GM23338 (cell line): ENCODE data around the gene PHACTR1. TPM values are rescaled to one million over a fixed set of nuclear protein-coding genes. Genes with fewer than 3 reads are reported as not detected.

Source experiments
- ATAC-seq: fragments of 200-7000 bp; cut with Tn5 transposase; 3 replicates; pipeline ENCODE4 v1.9.1; 2020
- DNase-seq: peaks from one replicate; pipeline ENCODE4 v3.0.0-alpha.2; 2015; ENCODE audit warnings: low spot score
- H2AFZ ChIP-seq: fragments of 200-600 bp; sonication (generic); 2 replicates; pipeline ENCODE4 v1.8.0; 2016; ENCODE audit warnings: antibody characterized with exemption, mild to moderate bottlenecking, moderate library complexity
- H3F3A ChIP-seq: fragments of 200-600 bp; sonication (generic); replicated peaks from 2 replicates; pipeline ENCODE4 v1.8.0; 2017; ENCODE audit warnings: antibody characterized with exemption, mixed run types, low read depth
- H3K27ac ChIP-seq: fragments of 200-600 bp; sonication (generic); 2 replicates; pipeline ENCODE4 v1.6.1; 2016; ENCODE audit warnings: low read depth
- H3K27me3 ChIP-seq: fragments of 200-600 bp; sonication (generic); 2 replicates; pipeline ENCODE4 v1.8.0; 2016; ENCODE audit warnings: mild to moderate bottlenecking, mixed run types, moderate library complexity; ENCODE audit not compliant: insufficient read depth
- H3K36me3 ChIP-seq: fragments of 200-600 bp; sonication (generic); 2 replicates; pipeline ENCODE4 v1.8.0; 2016; ENCODE audit warnings: mild to moderate bottlenecking; ENCODE audit not compliant: insufficient read depth
- H3K4me1 ChIP-seq: fragments of 200-600 bp; sonication (generic); 2 replicates; pipeline ENCODE4 v1.8.0; 2016; ENCODE audit warnings: mild to moderate bottlenecking, moderate library complexity; ENCODE audit not compliant: insufficient read depth
- H3K4me2 ChIP-seq: fragments of 200-600 bp; sonication (generic); 2 replicates; pipeline ENCODE4 v1.7.1; 2017; ENCODE audit warnings: mixed run types
- H3K4me3 ChIP-seq: fragments of 200-600 bp; sonication (generic); 2 replicates; pipeline ENCODE4 v1.6.1; 2016; ENCODE audit warnings: mixed run types
- H3K79me2 ChIP-seq: fragments of 200-600 bp; sonication (generic); replicated peaks from 2 replicates; pipeline ENCODE4 v1.8.0; 2017; ENCODE audit warnings: mild to moderate bottlenecking; ENCODE audit not compliant: insufficient read depth
- H3K9me2 ChIP-seq: fragments of 200-600 bp; sonication (generic); 2 replicates; pipeline ENCODE4 v1.8.0; 2017; ENCODE audit not compliant: insufficient read depth
- H4K20me1 ChIP-seq: fragments of 200-600 bp; sonication (generic); replicated peaks from 2 replicates; pipeline ENCODE4 v1.8.0; 2017; ENCODE audit warnings: mild to moderate bottlenecking; ENCODE audit not compliant: insufficient read depth
- H3K27ac Mint-ChIP-seq: 2 replicates; pipeline ENCODE4 v1.8.0; 2020; ENCODE audit warnings: inconsistent platforms, mild to moderate bottlenecking, moderate library complexity, mixed read lengths
- H3K27me3 Mint-ChIP-seq: 3 replicates; pipeline ENCODE4 v1.8.0; 2022; ENCODE audit warnings: low read depth, mild to moderate bottlenecking, moderate library complexity, mixed read lengths, inconsistent platforms; ENCODE audit not compliant: insufficient read depth, poor library complexity
- H3K36me3 Mint-ChIP-seq: 3 replicates; pipeline ENCODE4 v1.8.0; 2021; ENCODE audit warnings: low read depth, mild to moderate bottlenecking, inconsistent platforms, moderate library complexity, mixed read lengths
- H3K4me1 Mint-ChIP-seq: 3 replicates; pipeline ENCODE4 v1.8.0; 2020; ENCODE audit warnings: mild to moderate bottlenecking, inconsistent platforms, mixed read lengths
- H3K4me3 Mint-ChIP-seq: 3 replicates; pipeline ENCODE4 v1.8.0; 2021; ENCODE audit warnings: moderate library complexity, mild to moderate bottlenecking, inconsistent platforms, mixed read lengths
- H3K9me3 Mint-ChIP-seq: 3 replicates; pipeline ENCODE4 v1.8.0; 2020; ENCODE audit warnings: moderate library complexity, mild to moderate bottlenecking, inconsistent platforms, mixed read lengths
- EZH2 ChIP-seq: fragments of 200-600 bp; sonication (generic); IDR thresholded peaks from one replicate; pipeline ENCODE4 v1.8.0; 2017; ENCODE audit warnings: antibody characterized with exemption, mild to moderate bottlenecking, low read depth; ENCODE audit not compliant: unreplicated experiment
- EZH2phosphoT487 ChIP-seq: fragments of 200-600 bp; sonication (generic); IDR thresholded peaks from one replicate; pipeline ENCODE4 v1.8.1; 2018; ENCODE audit warnings: antibody characterized with exemption; ENCODE audit not compliant: unreplicated experiment
- JUNB ChIP-seq: IDR thresholded peaks from one replicate; pipeline ENCODE4 v1.6.1; 2016; ENCODE audit warnings: antibody characterized with exemption; ENCODE audit not compliant: unreplicated experiment
- STAT1 ChIP-seq: IDR thresholded peaks from one replicate; pipeline ENCODE4 v1.6.1; 2016; ENCODE audit warnings: antibody characterized with exemption; ENCODE audit not compliant: unreplicated experiment
- ZNF114 ChIP-seq: fragments of 250-450 bp; sonication (Bioruptor Pico); IDR thresholded peaks from 2 replicates; pipeline ENCODE4 v1.5.0; 2020; ENCODE audit warnings: mild to moderate bottlenecking, moderate library complexity
- ZNF462 ChIP-seq: fragments of 250-450 bp; sonication (Bioruptor Pico); IDR thresholded peaks from 2 replicates; pipeline ENCODE4 v1.5.0; 2020; ENCODE audit warnings: mild to moderate bottlenecking, moderate library complexity
- polyA plus RNA-seq: library from polyadenylated mRNA; unstranded; fragments of >200 nt; fragmentation: Nextera tagmentation; extraction: Ambion mirVana; gene quantifications from 2 replicates; pipeline ENCODE4 v1.2.1, GENCODE V29; 2016
- total RNA-seq: library from RNA; depleted of rRNA; stranded (reverse); fragments of >200 nt; shearing (Covaris generic); gene quantifications from 2 replicates; pipeline ENCODE4 v1.2.3, GENCODE V29; 2014
- TF ChIP-seq, protein P1 (sequence below): IDR thresholded peaks from one replicate; pipeline ENCODE4 v1.6.1; 2018; ENCODE audit warnings: antibody characterized with exemption; ENCODE audit not compliant: unreplicated experiment

PHACTR1 gene
- total and polyA plus RNA-seq, 2 experiments from 2014 or later: 5.9 to 19.3 TPM

DNA sequence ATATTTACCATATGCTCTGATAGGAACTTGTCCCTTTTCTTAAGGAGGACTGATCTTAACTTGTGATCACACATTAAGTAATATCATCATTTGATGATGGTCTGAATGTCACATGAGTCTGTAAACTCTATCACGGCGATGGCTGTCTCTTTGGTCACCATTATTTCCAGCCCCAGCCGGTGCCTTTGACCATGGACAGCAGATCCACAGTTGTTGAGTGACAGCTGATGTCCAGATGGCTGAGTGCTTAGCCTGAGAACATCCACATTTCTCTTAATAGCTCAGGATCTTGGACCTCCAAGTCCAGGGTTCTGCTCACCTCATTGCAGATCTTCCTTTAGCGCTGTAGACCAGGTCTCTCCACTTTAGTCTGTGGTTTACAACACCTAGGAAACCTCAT is 440.7 kb downstream of the PHACTR1 start (continued):
- no peak for TF ChIP-seq ZNF462 (CRISPR knock-in tag)
- no peak for TF ChIP-seq EZH2
- TF ChIP-seq, protein P1, sequence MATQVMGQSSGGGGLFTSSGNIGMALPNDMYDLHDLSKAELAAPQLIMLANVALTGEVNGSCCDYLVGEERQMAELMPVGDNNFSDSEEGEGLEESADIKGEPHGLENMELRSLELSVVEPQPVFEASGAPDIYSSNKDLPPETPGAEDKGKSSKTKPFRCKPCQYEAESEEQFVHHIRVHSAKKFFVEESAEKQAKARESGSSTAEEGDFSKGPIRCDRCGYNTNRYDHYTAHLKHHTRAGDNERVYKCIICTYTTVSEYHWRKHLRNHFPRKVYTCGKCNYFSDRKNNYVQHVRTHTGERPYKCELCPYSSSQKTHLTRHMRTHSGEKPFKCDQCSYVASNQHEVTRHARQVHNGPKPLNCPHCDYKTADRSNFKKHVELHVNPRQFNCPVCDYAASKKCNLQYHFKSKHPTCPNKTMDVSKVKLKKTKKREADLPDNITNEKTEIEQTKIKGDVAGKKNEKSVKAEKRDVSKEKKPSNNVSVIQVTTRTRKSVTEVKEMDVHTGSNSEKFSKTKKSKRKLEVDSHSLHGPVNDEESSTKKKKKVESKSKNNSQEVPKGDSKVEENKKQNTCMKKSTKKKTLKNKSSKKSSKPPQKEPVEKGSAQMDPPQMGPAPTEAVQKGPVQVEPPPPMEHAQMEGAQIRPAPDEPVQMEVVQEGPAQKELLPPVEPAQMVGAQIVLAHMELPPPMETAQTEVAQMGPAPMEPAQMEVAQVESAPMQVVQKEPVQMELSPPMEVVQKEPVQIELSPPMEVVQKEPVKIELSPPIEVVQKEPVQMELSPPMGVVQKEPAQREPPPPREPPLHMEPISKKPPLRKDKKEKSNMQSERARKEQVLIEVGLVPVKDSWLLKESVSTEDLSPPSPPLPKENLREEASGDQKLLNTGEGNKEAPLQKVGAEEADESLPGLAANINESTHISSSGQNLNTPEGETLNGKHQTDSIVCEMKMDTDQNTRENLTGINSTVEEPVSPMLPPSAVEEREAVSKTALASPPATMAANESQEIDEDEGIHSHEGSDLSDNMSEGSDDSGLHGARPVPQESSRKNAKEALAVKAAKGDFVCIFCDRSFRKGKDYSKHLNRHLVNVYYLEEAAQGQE: no peak
- TF ChIP-seq STAT1: no peak
- TF ChIP-seq EZH2phosphoT487: no peak
- no peak for TF ChIP-seq ZNF114 (CRISPR knock-in tag)

DNA sequence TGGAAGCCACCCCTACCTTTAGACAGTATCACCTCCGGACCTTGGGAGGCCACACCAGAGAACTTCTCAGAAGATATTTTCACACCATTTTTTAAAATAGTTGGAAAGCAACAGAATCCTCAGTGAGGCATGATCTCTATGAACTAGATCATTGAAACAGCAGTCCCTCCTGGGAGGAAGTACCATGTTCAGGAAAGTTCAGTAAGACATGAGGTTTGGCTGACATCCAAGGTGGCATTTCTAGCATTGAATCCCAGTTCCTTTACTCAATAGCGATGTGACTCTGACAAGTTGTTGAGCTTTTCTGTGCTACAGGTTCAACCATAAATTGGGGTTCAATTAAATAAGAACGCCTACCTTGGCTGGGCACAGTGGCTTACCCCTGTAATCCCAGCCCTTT is 442.7 kb downstream of the PHACTR1 start:
- Mint-ChIP-seq H3K27me3 (peaks cover 5% of the 10 kb centered on the region), H3K4me1 (peaks cover 4% of the 10 kb centered on the region), H3K4me3 (no peak overlapping the region), H3K27ac (no peak overlapping the region), H3K36me3 (no peaks in the 10 kb centered on the region), H3K9me3 (no peaks in the 10 kb centered on the region)
- H3K79me2 ChIP-seq: no peaks in the 10 kb centered on the region
- H3K9me2 ChIP-seq: no peaks in the 10 kb centered on the region; the same call in 1 of the 2 replicates
- no peak for ATAC-seq
- no peak overlapping the region for H3K4me3 ChIP-seq
- H4K20me1 ChIP-seq: no peaks in the 10 kb centered on the region
- no peak for DNase-seq
- H3K4me1 ChIP-seq: no peaks in the 10 kb centered on the region
- no peaks in the 10 kb centered on the region for H3K27me3 ChIP-seq
- H3K27ac ChIP-seq: no peak overlapping the region
- H3K36me3 ChIP-seq: no peaks in the 10 kb centered on the region
- H3F3A ChIP-seq: no peaks in the 10 kb centered on the region
- H3K4me2 ChIP-seq: no peak overlapping the region
- H2AFZ ChIP-seq: no peak overlapping the region
- no peak for TF ChIP-seq ZNF462 (CRISPR knock-in tag)
- TF ChIP-seq JUNB: no peak
- no peak for TF ChIP-seq EZH2phosphoT487
